Endothelial cell (in vitro differentiated cells): ENCODE results near the gene FAXDC2. TPM values are rescaled to one million over a fixed set of nuclear protein-coding genes. Genes with fewer than 3 reads are reported as not detected.
"Not testable (repeated sequence)": the region's sequence is repeated elsewhere in the genome, so short reads cannot be mapped to it uniquely, and the experiment has no call there.

Source experiments
- DNase-seq: peaks from one replicate; pipeline ENCODE4 v3.0.0; 2021; ENCODE audit warnings: low spot score
- H3K27ac Mint-ChIP-seq: one replicate; pipeline ENCODE4 v1.8.0; 2021; ENCODE audit warnings: mixed read lengths, inconsistent platforms; ENCODE audit not compliant: unreplicated experiment
- H3K27me3 Mint-ChIP-seq: one replicate; pipeline ENCODE4 v1.8.0; 2021; ENCODE audit warnings: mild to moderate bottlenecking, moderate library complexity, mixed read lengths, inconsistent platforms; ENCODE audit not compliant: unreplicated experiment
- H3K36me3 Mint-ChIP-seq: one replicate; pipeline ENCODE4 v1.8.0; 2021; ENCODE audit warnings: mild to moderate bottlenecking, low read depth, mixed read lengths, inconsistent platforms; ENCODE audit not compliant: unreplicated experiment
- H3K4me1 Mint-ChIP-seq: one replicate; pipeline ENCODE4 v1.8.0; 2021; ENCODE audit warnings: mild to moderate bottlenecking, mixed read lengths, inconsistent platforms; ENCODE audit not compliant: unreplicated experiment
- H3K4me3 Mint-ChIP-seq: one replicate; pipeline ENCODE4 v1.8.0; 2021; ENCODE audit warnings: mild to moderate bottlenecking, mixed read lengths, inconsistent platforms; ENCODE audit not compliant: unreplicated experiment
- H3K9me3 Mint-ChIP-seq: one replicate; pipeline ENCODE4 v1.8.0; 2021; ENCODE audit warnings: mixed read lengths, inconsistent platforms; ENCODE audit not compliant: unreplicated experiment
- CTCF ChIP-seq: fragments of 200-600 bp; sonication (generic); IDR thresholded peaks from one replicate; pipeline ENCODE4 v1.5.0; 2021; ENCODE audit warnings: antibody characterized with exemption; ENCODE audit not compliant: unreplicated experiment
- total RNA-seq: library from RNA; stranded (reverse); fragmentation: NEBNext Ultra II Directional; extraction: Animal tissue kit (Norgen Biotek cat#: 25700); gene quantifications from one replicate; pipeline ENCODE4 v1.2.1, GENCODE V29; 2021; ENCODE audit not compliant: unreplicated experiment

The FAXDC2 gene
- total RNA-seq, 1 donor from 2014 or later: 9.3 TPM

- H3K36me3 Mint-ChIP-seq: peaks cover 5% of the 10 kb centered on the region
- no peak for DNase-seq
- H3K27me3 Mint-ChIP-seq: no peaks in the 10 kb centered on the region
- no peak for TF ChIP-seq CTCF
- H3K9me3 Mint-ChIP-seq: no peaks in the 10 kb centered on the region
- H3K4me3 Mint-ChIP-seq: no peak overlapping the region
- H3K27ac Mint-ChIP-seq: peak overlapping the region; percentile 24
- peaks cover 38% of the 10 kb centered on the region for H3K4me1 Mint-ChIP-seq
Measured at GRCh38 chr5:154840435-154841272, 9.7 kb downstream of the FAXDC2 start.

- Mint-ChIP-seq H3K4me1 (peaks cover 23% of the 10 kb centered on the region), H3K27me3 (no peaks in the 10 kb centered on the region), H3K9me3 (no peaks in the 10 kb centered on the region), H3K4me3 (no peak overlapping the region), H3K27ac (peak overlapping the region; percentile 76), H3K36me3 (peaks cover 5% of the 10 kb centered on the region)
- DNase-seq: no peak
- TF ChIP-seq CTCF: no peak
Measured at GRCh38 chr5:154837009-154837901, 13.1 kb downstream of the FAXDC2 start.

GRCh38 chr5:154836225-154836624 lies 14.2 kb downstream of the FAXDC2 start:
- TF ChIP-seq CTCF: no peak
- peaks cover 5% of the 10 kb centered on the region for H3K36me3 Mint-ChIP-seq
- no peak for DNase-seq
- no peak overlapping the region for H3K4me3 Mint-ChIP-seq
- no peak overlapping the region for H3K27ac Mint-ChIP-seq
- no peaks in the 10 kb centered on the region for H3K9me3 Mint-ChIP-seq
- no peaks in the 10 kb centered on the region for H3K27me3 Mint-ChIP-seq
- peaks cover 23% of the 10 kb centered on the region for H3K4me1 Mint-ChIP-seq

- H3K27me3 Mint-ChIP-seq, DNase-seq, H3K9me3 Mint-ChIP-seq, H3K36me3 Mint-ChIP-seq, H3K27ac Mint-ChIP-seq, H3K4me3 Mint-ChIP-seq: not testable (repeated sequence)
- peaks cover 21% of the 10 kb centered on the region for H3K4me1 Mint-ChIP-seq
Measured at GRCh38 chr5:154835701-154836052, 14.7 kb downstream of the FAXDC2 start.

- peaks cover 2% of the 10 kb centered on the region for H3K27me3 Mint-ChIP-seq
- H3K4me1 Mint-ChIP-seq: peaks cover 18% of the 10 kb centered on the region
- H3K4me3 Mint-ChIP-seq: no peak overlapping the region
- H3K27ac Mint-ChIP-seq: no peak overlapping the region
- no peak for TF ChIP-seq CTCF
- no peak for DNase-seq
- no peaks in the 10 kb centered on the region for H3K9me3 Mint-ChIP-seq
- peaks cover 12% of the 10 kb centered on the region for H3K36me3 Mint-ChIP-seq
Measured at GRCh38 chr5:154834053-154834452, 16.4 kb downstream of the FAXDC2 start.

GRCh38 chr5:154832804-154833203 lies 17.6 kb downstream of the FAXDC2 start:
- Mint-ChIP-seq H3K4me1 (peaks cover 13% of the 10 kb centered on the region), H3K36me3 (peaks cover 16% of the 10 kb centered on the region)
- not testable (repeated sequence) for H3K27ac Mint-ChIP-seq, DNase-seq, H3K9me3 Mint-ChIP-seq, H3K4me3 Mint-ChIP-seq, H3K27me3 Mint-ChIP-seq
